GM21390 (cell line): ENCODE data around the gene SFR1.

Source experiments
- ATAC-seq: cut with Tn5 transposase; IDR thresholded peaks from one replicate; pipeline ENCODE4 v1.9.1; 2021; ENCODE audit not compliant: unreplicated experiment

Gene SFR1

GRCh38 chr10:104104418-104104817 lies 17.6 kb upstream of the SFR1 start:
- ATAC-seq, result no peak

- no peak for ATAC-seq
These were observed 17.0 kb upstream of the SFR1 start for GRCh38 chr10:104104926-104105325.

- peak; percentile 90 for ATAC-seq
These were observed 11.9 kb upstream of the SFR1 start for GRCh38 chr10:104109908-104110662.

GRCh38 chr10:104113376-104113956 lies 8.5 kb upstream of the SFR1 start:
- ATAC-seq, result no peak

- no peak for ATAC-seq
These were observed 4.1 kb upstream of the SFR1 start for GRCh38 chr10:104117839-104118323.

GRCh38 chr10:104119996-104120395 lies 2.0 kb upstream of the SFR1 start:
- ATAC-seq, result no peak

- ATAC-seq, result no peak
These were observed 1.5 kb upstream of the SFR1 start for GRCh38 chr10:104120512-104120902.

- peak; percentile 25 for ATAC-seq
These were observed 977 bp upstream of the SFR1 start for GRCh38 chr10:104120903-104121484.

GRCh38 chr10:104122225-104123107 lies 495 bp downstream of the SFR1 start:
- no peak for ATAC-seq

- ATAC-seq, result no peak
These were observed 1.4 kb downstream of the SFR1 start for GRCh38 chr10:104123397-104123796.

GRCh38 chr10:104127411-104127810 lies 5.4 kb downstream of the SFR1 start:
- no peak for ATAC-seq

GRCh38 chr10:104128214-104128613 lies 6.2 kb downstream of the SFR1 start:
- ATAC-seq, result no peak

GRCh38 chr10:104130041-104130440 lies 8.1 kb downstream of the SFR1 start:
- no peak for ATAC-seq

GRCh38 chr10:104138131-104138530 lies 16.2 kb downstream of the SFR1 start:
- ATAC-seq, result no peak

- ATAC-seq, result no peak
These were observed 17.2 kb downstream of the SFR1 start for GRCh38 chr10:104139221-104139620.

- no peak for ATAC-seq
These were observed 20.1 kb downstream of the SFR1 start for GRCh38 chr10:104142081-104142480.

GRCh38 chr10:104143829-104144228 lies 21.9 kb downstream of the SFR1 start:
- ATAC-seq, result no peak

GRCh38 chr10:104144931-104145330 lies 23.0 kb downstream of the SFR1 start:
- no peak for ATAC-seq

- ATAC-seq, result no peak
These were observed 24.9 kb downstream of the SFR1 start for GRCh38 chr10:104146882-104147281.

GRCh38 chr10:104150139-104150538 lies 28.2 kb downstream of the SFR1 start:
- ATAC-seq, result no peak

GRCh38 chr10:104151737-104152136 lies 29.8 kb downstream of the SFR1 start:
- ATAC-seq, result no peak
